GM18520 (cell line): ENCODE results near the gene SLC12A8.
A peak's percentile ranks its signal among the peaks of the same experiment; 100 is the strongest.

Experiments
- ATAC-seq: cut with Tn5 transposase; IDR thresholded peaks from one replicate; pipeline ENCODE4 v1.9.1; 2021; ENCODE audit not compliant: unreplicated experiment

Gene SLC12A8

DNA sequence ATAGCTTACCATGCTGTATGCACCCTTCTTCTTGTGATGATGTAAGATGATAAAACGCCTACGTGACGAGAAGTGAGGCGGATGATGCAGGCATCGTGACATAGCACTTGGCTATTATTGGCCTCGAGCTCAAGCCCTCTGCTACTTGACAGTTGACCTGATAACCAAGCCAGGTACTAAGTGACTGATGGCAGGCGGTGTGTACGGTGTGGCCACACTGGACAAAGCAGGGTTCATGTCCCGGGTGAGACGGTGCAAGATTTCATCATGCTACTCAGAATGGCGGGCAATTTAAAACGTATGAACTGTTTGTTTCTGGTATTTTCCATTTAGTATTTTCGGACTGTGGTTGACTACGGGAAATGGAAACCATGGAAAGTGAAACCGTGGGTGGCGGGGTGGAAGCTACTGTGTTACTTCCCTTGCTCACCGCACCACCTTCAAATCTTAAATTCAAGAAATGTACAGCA lies 57.7 kb downstream of the SLC12A8 start:
- no peak for ATAC-seq

DNA sequence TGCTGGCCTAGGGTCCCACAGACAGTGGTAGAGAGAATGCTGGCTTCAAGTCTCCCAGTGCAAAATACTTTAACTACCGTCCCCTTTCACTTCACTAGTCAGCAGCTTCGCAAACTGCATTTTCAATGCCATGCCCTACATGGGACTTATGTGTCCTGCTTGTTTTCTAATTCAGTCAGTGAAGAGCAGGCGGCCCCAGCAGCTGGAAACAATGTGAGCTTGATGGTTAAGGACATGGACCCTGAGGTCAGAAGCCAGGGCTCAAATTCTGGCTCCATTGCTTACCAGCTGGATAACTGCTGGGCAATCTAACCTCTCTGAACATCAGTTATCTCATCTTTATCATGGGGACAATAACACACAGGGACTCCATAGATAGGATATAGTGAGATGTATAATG lies 58.4 kb downstream of the SLC12A8 start:
- no peak for ATAC-seq

DNA sequence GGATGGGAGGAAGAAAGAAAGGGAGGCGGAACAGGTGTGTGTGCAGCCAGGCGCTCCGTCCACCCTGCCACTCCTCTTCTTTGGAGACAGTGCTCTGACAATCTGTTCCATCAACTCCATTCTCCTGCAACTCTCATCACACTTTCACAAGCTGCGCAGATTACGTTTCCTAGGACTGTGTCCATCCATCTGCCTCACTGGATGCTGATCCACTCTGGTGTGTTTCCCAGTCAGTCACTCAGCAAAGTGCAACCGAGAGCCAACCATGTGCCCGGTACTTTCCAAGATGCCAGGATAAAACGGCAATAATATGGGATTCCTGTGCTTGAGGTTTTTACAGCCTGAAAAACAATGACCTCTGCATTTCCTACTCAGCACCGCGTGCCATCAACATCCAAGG lies 59.6 kb downstream of the SLC12A8 start:
- ATAC-seq = no peak

DNA sequence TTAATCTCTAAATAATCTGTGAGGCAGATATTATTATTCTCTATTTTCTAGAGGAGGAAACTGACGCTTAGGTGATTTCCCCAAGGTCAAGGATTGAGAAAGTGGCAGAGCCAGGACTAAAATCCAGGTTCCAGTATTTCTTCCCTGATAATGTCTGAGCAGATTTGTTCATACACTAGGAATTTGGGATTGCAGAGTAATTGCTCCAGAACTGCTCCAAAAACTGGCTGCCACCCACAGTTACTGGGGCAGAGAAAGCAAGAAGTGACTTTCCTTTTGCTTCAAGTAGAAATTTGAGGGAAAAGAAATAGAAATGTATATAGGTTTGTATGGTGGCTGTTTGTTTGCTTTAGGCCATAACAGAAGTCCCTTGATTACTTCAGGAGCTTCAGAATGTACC lies 60.6 kb downstream of the SLC12A8 start:
- ATAC-seq = no peak

DNA sequence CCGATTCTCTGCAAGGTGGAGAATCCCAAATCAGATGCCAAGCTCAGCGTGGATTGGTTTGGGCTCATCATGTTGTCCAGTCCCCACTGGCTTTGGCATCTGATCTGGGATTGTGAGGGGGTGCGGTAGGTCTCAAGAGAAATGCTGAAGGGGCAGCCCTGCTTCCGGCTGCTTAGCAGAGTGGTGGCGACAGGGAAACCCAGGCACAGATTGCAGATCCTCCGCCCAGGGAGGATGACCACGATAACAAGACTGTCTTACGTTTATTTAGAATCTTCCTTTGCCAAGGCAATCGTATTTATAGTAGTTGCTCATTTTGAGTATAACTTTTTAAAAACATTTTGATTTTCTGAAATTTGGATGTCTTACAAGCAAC lies 61.1 kb downstream of the SLC12A8 start:
- ATAC-seq = no peak

DNA sequence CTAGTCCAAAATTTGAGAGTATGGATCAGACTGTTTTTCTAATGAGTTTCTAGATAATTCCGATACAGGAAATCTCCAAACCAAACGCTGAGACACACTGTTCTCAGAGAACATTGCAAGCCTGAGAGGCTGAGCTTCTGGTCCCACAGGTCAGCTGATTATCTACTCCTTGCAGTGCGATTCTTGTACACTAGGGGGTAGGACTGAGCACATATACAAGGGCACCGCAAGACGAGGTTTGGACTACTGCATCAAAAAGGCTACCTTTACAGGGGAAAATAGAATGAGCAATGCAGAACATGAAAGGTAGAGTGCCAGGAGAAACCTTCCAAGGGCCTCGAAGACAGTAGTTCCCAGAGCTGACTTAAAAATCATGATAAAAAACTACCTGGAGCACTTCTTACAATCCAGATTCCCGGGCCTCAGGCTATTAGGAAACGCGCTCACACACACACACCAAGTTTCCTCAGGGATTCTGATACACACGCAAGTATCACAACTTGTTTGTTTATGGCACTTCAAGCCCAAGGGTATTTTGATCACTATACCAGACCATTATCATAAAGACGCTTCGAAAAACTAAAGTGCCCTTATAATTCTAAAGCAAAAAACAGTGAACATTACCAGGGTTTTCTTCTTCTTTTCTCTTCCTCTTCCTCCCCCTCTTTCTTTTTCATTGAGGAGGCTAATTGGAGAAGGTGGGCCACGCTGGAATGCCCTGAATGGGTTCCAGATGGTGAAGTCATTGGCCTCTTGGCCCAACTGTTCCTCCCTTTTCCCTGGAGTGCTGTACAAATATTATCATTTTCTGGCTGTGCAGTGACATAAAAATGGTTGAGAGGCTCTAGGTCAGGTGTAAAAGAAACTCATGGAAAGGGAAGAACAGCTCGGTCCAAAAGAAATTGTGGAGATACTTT lies 61.8 kb downstream of the SLC12A8 start:
- no peak for ATAC-seq

DNA sequence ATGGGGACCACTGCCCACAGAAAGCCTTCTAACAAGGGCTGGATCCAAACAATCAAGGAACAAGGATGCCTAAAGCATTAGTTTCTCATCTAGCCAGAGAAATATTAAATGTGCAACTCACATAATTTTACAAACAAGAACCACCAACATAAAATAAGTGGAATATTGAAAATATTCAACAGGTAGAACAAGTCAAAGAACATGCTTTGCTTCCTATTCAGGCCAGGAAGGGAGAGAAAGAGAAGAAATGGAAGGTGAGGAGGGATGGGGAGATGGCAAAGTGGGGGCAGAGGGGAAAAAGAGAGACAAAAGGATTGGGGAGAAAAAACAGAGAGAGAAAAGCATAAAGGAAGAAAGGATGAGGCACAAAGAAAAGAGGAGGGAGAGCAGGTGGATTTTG lies 63.1 kb downstream of the SLC12A8 start:
- ATAC-seq = no peak

DNA sequence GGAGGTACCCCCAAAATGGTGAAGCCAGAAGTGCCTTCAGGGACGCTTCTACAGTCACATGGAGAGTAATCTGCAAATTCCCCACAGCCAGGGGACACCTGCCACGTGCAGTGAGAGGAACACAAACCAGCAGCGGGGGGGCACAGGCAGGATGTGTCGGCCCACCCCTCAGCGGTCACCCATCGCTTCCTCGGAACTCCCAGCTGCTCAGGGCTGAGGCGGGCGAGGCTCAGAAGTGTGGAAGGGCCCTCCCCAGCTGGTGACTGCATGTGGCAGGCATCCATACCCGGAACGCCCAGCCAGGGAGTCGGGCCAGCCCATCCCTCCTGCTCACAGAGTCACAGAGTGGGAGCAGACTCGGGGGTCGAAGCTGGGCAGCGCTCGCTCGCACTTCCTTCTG lies 63.7 kb downstream of the SLC12A8 start:
- ATAC-seq = no peak

DNA sequence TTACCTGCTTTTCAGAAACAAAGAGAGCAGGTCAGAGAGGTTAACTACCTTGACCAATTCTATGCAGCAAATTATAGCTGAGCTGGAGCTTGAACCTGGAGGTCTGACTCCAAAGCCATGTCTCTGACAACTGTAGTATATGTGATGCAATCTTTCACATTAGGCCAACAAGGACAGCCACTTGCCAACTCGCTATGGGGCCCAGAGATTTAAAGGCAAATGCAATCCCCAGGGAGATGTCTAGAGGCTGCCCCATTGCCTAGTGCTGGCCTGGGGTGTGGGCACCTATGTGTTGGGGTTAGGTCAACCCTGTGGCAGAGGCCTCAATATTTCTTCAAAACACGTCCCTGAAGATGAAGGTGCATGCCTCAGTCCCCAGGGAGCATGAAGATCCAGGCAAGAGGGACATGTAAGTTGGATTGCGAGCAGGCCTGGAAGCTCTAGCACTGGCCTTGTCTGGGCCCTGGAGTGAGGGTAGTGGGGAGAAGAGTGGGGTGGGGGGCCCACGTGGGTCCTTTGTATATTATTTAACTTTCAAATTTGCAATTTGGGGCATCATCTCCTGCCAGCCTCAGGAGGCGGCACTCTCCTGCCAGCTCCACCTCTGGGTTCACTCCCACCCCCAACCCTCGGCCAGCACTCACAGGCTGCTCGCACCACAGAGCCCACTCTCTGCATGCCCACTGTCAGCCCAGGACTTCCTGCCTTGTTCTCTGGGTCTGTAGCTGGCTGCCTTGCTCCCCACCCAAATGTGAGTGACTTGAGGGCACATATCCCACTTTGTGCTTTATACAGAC lies 64.3 kb downstream of the SLC12A8 start:
- ATAC-seq = no peak

DNA sequence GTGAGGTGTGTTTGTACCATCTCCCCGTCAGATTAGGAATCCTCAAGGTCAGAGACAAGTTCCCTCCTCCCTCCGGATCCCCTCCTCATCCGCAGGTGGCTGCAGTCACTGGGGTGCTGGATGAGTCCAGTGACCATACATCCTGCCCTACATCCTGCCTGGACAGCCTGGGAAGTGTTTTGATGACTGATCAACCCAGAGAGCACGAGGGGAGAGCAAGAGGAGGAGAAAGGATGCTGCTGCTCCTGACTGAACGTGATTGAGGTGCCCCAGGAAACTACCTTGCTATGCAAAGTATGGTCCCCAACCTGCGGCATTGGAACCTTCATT lies 65.1 kb downstream of the SLC12A8 start:
- ATAC-seq = no peak

DNA sequence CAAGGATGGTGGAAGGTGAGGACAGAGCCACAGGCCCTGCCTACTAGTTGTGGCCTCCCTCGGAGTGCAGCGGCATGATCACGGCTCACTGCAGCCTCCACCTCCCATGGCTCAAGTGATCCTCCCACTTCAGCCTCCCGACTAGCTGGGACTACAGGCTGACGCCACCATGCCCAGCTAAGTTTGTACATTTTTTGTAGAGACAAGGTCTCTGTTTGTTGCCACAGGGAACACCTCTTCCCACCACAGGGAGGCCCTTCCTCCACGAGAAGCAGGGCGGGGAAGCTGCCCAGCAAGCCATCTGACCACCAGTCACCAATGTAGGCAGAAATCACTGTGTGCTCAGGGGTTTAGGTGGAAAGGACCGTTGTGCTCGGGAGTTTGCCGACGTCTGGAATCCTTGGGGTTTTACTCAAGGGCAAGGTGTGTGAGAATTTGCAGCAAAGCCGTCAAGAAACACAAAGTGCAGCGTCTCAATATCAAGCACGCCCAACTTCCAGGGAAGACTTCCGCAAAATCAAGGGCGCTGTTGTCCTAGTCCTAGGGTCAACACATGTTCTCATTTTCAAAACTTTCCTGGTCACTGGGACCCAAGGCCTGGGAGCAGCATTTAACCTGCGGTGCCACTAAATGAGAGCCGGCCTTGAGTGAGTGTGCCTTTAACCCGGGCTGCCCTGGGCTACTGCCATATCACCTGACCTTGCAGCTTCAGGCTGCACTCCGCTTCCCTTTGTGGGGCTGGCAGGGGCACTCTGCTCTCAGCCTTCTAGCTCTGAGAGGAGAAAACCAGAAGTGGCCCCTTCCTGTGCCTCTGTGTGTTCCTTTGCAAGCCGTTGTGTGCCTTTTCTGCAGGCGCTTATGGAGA lies 65.7 kb downstream of the SLC12A8 start:
- ATAC-seq = no peak

DNA sequence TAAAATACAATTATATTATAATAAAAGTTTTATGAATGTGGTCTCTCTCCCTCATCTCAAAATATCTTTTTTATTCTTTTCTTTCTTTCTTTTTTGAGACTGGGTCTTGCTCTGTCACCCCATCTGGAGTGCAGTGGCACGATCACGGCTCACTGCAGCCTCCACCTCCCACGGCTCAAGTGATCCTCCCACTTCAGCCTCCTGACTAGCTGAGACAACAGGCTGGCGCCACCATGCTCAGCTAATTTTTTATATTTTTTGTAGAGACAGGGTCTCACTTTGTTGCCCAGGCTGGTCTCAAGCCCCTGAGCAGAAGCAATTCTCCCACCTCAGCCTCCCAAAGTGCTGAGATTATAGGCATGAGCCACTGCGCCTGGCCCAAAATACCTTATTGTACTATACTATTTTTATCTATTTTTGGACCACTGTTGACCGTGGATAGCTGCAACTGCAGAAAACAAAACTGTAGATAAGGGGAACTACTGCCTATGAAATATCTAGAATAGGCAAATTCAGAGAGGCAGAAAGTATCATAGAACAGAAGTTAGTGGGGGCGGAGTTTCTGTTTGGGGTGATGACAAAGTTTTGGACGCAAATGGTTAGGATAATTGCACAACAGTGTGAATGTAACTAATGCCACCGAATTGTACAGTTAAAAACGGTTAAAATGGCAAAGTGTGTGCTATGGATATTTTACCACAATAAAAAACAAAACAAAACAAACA lies 66.6 kb downstream of the SLC12A8 start:
- no peak for ATAC-seq

DNA sequence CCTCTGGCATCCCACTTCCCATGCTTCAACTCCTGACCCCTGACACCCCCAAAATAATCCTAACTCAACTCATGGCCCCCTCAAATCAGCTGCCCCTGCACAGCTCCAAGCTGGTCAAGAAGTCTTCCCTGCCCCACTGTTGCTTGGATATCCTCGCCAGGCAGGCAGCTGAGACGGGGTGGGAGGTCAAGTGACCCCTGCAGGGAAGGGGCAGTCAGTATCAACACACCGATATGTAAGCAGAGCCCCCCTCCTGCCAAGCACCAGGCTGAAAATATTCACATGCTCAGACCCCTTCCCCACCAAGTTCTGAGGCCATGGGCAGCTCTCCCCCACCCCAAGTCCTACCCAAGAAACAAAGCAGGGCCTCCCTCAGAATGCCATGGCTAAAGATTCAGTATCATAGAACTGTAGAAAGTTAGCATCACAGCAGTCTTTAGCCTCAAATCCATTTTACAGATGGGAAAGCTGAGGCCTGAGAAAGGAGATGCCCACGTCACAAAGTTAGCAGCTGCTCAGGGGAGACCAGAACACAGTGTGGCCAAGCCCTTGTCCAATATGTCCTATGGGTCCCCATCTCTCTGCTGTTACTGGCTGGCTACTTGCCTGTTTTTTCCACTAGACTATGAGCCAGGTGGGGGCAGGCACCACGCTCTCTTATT lies 67.8 kb downstream of the SLC12A8 start:
- no peak for ATAC-seq

DNA sequence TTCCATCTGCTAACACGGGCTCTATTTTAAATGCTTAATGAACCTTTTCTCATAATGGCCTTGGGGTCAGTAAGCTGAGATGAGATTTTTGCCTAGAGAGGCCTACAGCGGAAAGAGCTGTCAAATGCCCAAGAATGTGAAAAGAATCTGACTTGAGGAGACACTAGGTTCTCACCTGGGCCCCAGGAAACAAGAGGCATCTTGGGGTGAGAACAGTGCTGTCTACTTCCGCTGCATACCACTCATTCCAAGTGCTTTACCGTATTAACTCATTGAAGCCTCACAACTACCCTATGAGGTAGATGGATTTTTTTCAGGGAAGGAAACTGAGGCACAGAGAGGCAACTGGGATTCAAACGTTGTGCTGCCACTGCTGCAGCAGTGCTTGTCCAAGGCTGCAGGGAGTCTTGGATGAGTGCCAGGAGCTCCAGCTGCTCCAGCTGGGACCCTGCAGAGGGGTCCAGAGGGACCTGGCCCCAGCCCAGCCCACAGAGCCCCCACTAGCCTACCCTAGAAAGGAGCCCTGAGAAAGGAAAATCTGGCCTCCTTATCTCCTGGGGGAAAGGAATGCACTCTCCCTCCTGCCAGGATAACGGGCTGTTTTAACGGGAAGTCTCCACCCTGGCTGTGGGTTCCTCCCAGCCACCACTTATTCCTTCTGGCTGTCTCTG lies 68.4 kb downstream of the SLC12A8 start:
- no peak for ATAC-seq

DNA sequence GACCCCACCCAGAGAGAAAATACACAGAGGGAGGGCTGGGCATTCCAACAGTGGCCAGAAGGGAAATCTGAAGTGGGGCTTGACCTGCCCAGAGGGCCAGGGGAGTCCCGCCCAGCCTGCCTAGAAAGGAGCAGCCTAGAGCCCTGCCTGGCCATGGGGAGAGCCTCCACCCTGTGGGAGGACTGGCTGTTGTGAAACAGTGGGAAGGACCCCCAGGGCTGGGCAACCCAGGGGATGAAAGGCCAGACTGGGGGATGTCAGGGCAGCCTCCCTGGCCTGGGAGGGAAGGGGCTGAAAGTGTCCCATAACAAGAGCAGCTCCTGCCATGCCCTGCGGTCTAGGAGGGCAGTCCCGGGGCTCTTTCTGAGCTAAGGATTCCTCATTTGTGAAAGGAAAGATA lies 69.0 kb downstream of the SLC12A8 start:
- ATAC-seq = no peak

DNA sequence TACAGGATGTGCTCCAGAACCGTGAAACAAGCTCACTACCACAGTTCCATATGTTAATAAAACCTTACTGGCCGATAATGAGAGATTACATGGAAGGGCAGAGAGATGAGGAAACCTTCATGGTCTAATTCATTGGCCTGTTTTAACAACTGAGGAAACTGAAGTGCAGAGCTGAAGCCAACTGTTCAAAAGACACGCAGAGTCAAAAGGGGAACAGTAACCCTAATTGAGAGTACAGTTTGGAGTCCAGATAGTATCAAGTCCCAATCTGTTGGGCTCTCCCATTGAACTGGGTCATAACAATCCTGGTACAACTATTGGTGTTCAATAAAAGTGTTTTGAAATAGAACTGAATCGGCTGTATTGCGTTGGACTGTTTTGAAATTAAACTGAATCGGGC lies 69.6 kb downstream of the SLC12A8 start:
- ATAC-seq = no peak

DNA sequence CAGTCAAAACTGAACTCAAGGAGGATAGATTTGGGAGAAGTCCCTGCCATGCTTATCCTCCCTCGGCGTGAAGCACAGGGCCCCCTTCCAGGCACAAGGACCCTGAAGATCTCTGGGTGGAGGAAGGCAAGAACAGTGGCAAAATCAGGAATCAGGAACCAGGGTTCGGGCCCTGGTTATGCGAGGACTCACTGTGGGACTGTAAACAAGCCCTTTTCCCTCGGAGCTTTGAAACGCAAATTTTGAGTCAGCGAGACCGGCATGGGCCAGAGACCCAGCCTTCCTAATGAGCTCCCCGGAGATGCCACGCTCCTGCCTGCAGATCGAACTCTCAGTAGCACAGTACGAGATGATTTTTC lies 70.1 kb downstream of the SLC12A8 start:
- no peak for ATAC-seq

DNA sequence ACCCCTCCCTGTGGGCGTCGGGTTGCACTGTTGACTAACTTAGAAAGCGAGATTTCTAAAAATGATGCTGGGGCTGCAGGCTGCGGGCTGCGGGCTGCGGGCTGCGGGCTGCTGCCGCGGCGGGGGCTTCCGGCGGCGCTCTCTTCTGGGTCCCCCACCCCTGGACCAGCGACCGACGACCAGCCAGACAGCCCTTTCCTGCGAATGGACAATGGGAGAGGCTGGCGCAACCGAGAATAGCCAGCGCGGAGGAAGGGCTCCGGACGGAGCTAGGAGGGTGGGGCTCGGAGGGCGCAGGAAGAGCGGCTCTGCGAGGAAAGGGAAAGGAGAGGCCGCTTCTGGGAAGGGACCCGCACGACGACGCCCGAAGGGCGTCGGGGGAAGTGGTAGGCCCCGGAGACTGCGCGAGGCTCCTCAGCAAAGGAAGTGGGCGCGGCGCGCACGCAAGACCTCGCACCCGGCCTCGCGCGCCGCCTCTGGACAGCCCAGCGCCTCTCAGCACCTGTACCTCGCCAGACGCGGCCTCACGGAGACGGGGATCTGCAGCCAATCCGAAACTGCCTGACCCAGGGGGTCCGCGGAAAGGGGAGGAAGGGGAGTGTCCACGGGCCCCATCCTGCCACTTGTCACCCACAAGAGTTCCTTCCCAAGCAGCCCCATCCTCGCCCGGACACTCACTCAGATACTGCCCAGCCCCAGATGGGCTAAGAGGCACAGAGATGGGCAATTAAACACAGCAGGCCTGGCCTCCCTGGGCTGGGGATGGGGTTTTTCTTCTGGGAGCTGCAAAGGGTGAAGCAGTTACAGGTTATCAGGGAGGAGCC lies 70.7 kb downstream of the SLC12A8 start:
- peak; percentile 34 for ATAC-seq
